BLaER1 (cell line): Measurements from ENCODE around the gene EMP2.
"Not testable (repeated sequence)": the region's sequence is repeated elsewhere in the genome, so short reads cannot be mapped to it uniquely, and the experiment has no call there.

ENCODE experiments used
- H3K27ac ChIP-seq: shearing (Covaris generic); formaldehyde crosslinking; 2 replicates; pipeline ENCODE4 v1.8.1; 2022
- H3K27me3 ChIP-seq: shearing (Covaris generic); formaldehyde crosslinking; 2 replicates; pipeline ENCODE4 v1.8.1; 2022
- H3K36me3 ChIP-seq: shearing (Covaris generic); formaldehyde crosslinking; 2 replicates; pipeline ENCODE4 v1.8.1; 2022
- H3K4me1 ChIP-seq: shearing (Covaris generic); formaldehyde crosslinking; 2 replicates; pipeline ENCODE4 v1.8.1; 2022
- H3K4me2 ChIP-seq: shearing (Covaris generic); formaldehyde crosslinking; 2 replicates; pipeline ENCODE4 v1.8.1; 2022
- H3K4me3 ChIP-seq: shearing (Covaris generic); formaldehyde crosslinking; 2 replicates; pipeline ENCODE4 v1.8.1; 2022
- H3K9ac ChIP-seq: shearing (Covaris generic); formaldehyde crosslinking; 2 replicates; pipeline ENCODE4 v1.8.1; 2022
- H3K9me3 ChIP-seq: shearing (Covaris generic); formaldehyde crosslinking; 2 replicates; pipeline ENCODE4 v1.8.1; 2022
- H4K20me1 ChIP-seq: shearing (Covaris generic); formaldehyde crosslinking; 2 replicates; pipeline ENCODE4 v1.8.1; 2022
- Cebpa-rat ChIP-seq: shearing (Covaris generic); IDR thresholded peaks from 2 replicates; pipeline ENCODE4 v1.8.1; 2022

The EMP2 gene

GRCh38 chr16:10579965-10580882 is at the start of gene EMP2:
TSS of gene EMP2 (minus strand) at chr16:10580598. CDS start at chr16:10547617, 32,981 bp downstream.
- Histone ChIP-seq H4K20me1 (no peaks in the 10 kb centered on the region), H3K9ac (peak within 1 kb of the TSS; percentile 77), H3K4me1 (peaks cover 46% of the 10 kb centered on the region), H3K36me3 (no peaks in the 10 kb centered on the region), H3K4me3 (peak within 1 kb of the TSS; percentile 77), H3K27me3 (peaks cover 49% of the 10 kb centered on the region), H3K27ac (peak within 1 kb of the TSS; percentile 39), H3K4me2 (peak within 1 kb of the TSS; percentile 97), H3K9me3 (no peaks in the 10 kb centered on the region)
- no peak for TF ChIP-seq Cebpa-rat

- Histone ChIP-seq H3K4me1 (no peaks in the 10 kb centered on the region), H3K9ac (no peak overlapping the region), H3K4me2 (no peak overlapping the region), H3K27ac (no peak overlapping the region), H3K27me3 (no peaks in the 10 kb centered on the region), H4K20me1 (no peaks in the 10 kb centered on the region), H3K36me3 (no peaks in the 10 kb centered on the region), H3K4me3 (no peak overlapping the region), H3K9me3 (0 out of 2 replicates have a peak, but pooled peaks cover 2% of the 10 kb centered on the region)
- TF ChIP-seq Cebpa-rat = no peak
These were observed 49.2 kb upstream of the EMP2 start for GRCh38 chr16:10629592-10629963.

GRCh38 chr16:10625595-10626357 is 45.4 kb upstream of the EMP2 start:
- Histone ChIP-seq H3K27ac (no peak overlapping the region), H3K36me3 (no peaks in the 10 kb centered on the region)

GRCh38 chr16:10624527-10624926 is 44.1 kb upstream of the EMP2 start:
- H3K27ac ChIP-seq = no peak overlapping the region
- H3K9ac ChIP-seq = no peak overlapping the region
- H3K36me3 ChIP-seq = no peaks in the 10 kb centered on the region
- TF ChIP-seq Cebpa-rat = no peak
- no peaks in the 10 kb centered on the region for H4K20me1 ChIP-seq
- H3K9me3 ChIP-seq = no peaks in the 10 kb centered on the region
- no peak overlapping the region for H3K4me2 ChIP-seq
- H3K4me3 ChIP-seq = no peak overlapping the region
- peaks cover 5% of the 10 kb centered on the region; the same call in 1 of the 2 replicates for H3K4me1 ChIP-seq
- H3K27me3 ChIP-seq = no peaks in the 10 kb centered on the region

More at GRCh38 chr16:10625595-10626357, 45.4 kb upstream of the EMP2 start:
- no peak for TF ChIP-seq Cebpa-rat
- no peak overlapping the region for H3K4me3 ChIP-seq
- no peak overlapping the region for H3K9ac ChIP-seq
- H3K9me3 ChIP-seq = no peaks in the 10 kb centered on the region
- H3K4me1 ChIP-seq = peaks cover 5% of the 10 kb centered on the region; the same call in 1 of the 2 replicates
- no peaks in the 10 kb centered on the region for H3K27me3 ChIP-seq
- H4K20me1 ChIP-seq = no peaks in the 10 kb centered on the region
- H3K4me2 ChIP-seq = no peak overlapping the region

GRCh38 chr16:10623059-10623458 is 42.7 kb upstream of the EMP2 start:
- no peak overlapping the region for H3K4me3 ChIP-seq

GRCh38 chr16:10622036-10622921 is 41.9 kb upstream of the EMP2 start:
- Histone ChIP-seq H3K4me1 (peaks cover 8% of the 10 kb centered on the region), H4K20me1 (no peaks in the 10 kb centered on the region), H3K27me3 (no peaks in the 10 kb centered on the region), H3K27ac (no peak overlapping the region), H3K36me3 (no peaks in the 10 kb centered on the region), H3K4me3 (no peak overlapping the region), H3K9me3 (no peaks in the 10 kb centered on the region), H3K4me2 (no peak overlapping the region), H3K9ac (no peak overlapping the region)
- no peak for TF ChIP-seq Cebpa-rat

More at GRCh38 chr16:10623059-10623458, 42.7 kb upstream of the EMP2 start:
- Histone ChIP-seq H4K20me1 (no peaks in the 10 kb centered on the region), H3K36me3 (no peaks in the 10 kb centered on the region), H3K4me1 (peaks cover 5% of the 10 kb centered on the region; the same call in 1 of the 2 replicates), H3K4me2 (no peak overlapping the region), H3K27me3 (no peaks in the 10 kb centered on the region), H3K9me3 (no peaks in the 10 kb centered on the region), H3K9ac (no peak overlapping the region), H3K27ac (no peak overlapping the region)
- no peak for TF ChIP-seq Cebpa-rat

- H3K4me2 ChIP-seq, H3K9ac ChIP-seq: not testable (repeated sequence)
These were observed 41.0 kb upstream of the EMP2 start for GRCh38 chr16:10621216-10621949.

GRCh38 chr16:10620120-10620519 is 39.7 kb upstream of the EMP2 start:
- no peaks in the 10 kb centered on the region for H3K27me3 ChIP-seq
- H3K36me3 ChIP-seq = no peaks in the 10 kb centered on the region
- no peaks in the 10 kb centered on the region for H3K9me3 ChIP-seq
- TF ChIP-seq Cebpa-rat = no peak
- H3K4me3 ChIP-seq = no peak overlapping the region
- no peaks in the 10 kb centered on the region for H4K20me1 ChIP-seq
- no peak overlapping the region for H3K9ac ChIP-seq
- no peak overlapping the region for H3K27ac ChIP-seq
- peaks cover 14% of the 10 kb centered on the region for H3K4me1 ChIP-seq
- no peak overlapping the region for H3K4me2 ChIP-seq

More at GRCh38 chr16:10621216-10621949, 41.0 kb upstream of the EMP2 start:
- H3K4me3 ChIP-seq, H3K27me3 ChIP-seq, H4K20me1 ChIP-seq, H3K36me3 ChIP-seq, H3K9me3 ChIP-seq, H3K27ac ChIP-seq: not testable (repeated sequence)
- peaks cover 13% of the 10 kb centered on the region for H3K4me1 ChIP-seq
